ENCODE results near the gene ZNF474. TPM values are rescaled to one million over a fixed set of nuclear protein-coding genes. Genes with fewer than 3 reads are reported as not detected.
A peak's percentile ranks its signal among the peaks of the same experiment; 100 is the strongest.

Gene ZNF474
- total RNA-seq, 1 experiment from 2014 or later, result 0.73 TPM

- Mint-ChIP-seq H3K36me3 (ENCODE audit: insufficient read depth, unreplicated experiment) (no peaks in the 10 kb centered on the region), H3K4me3 (ENCODE audit: low read depth, unreplicated experiment) (no peak overlapping the region), H3K27ac (ENCODE audit: unreplicated experiment) (peak overlapping the region; percentile 4), H3K9me3 (ENCODE audit: low read depth, unreplicated experiment) (no peaks in the 10 kb centered on the region), H3K27me3 (ENCODE audit: unreplicated experiment) (no peaks in the 10 kb centered on the region), H3K4me1 (ENCODE audit: low read depth, unreplicated experiment) (peaks cover 33% of the 10 kb centered on the region)
- BruUV-seq (replicated peaks), result no TSS peak
- no peak for DNase-seq
- intact Hi-C loops (cut with micrococcal nuclease; ENCODE audit: unreplicated experiment), result no loop called here
- no peak for TF ChIP-seq CTCF (IDR thresholded peaks at IDR 0.05; ENCODE audit: unreplicated experiment)
- CTCF ChIA-PET, result interaction anchor here (1.3 kb wide), 1 partner anchor 107 kb away, joined by 3 read pairs; no protein-coding TSS in a partner anchor
Measured at GRCh38 chr5:122183788-122184170, 54.4 kb downstream of the ZNF474 start.

GRCh38 chr5:122184676-122185255, 55.4 kb downstream of the ZNF474 start:
- CTCF ChIA-PET, result interaction anchor here (1.3 kb wide), 1 partner anchor 108 kb away, joined by 3 read pairs; no protein-coding TSS in a partner anchor
- Mint-ChIP-seq H3K4me3 (ENCODE audit: low read depth, unreplicated experiment) (no peak overlapping the region), H3K4me1 (ENCODE audit: low read depth, unreplicated experiment) (peaks cover 33% of the 10 kb centered on the region), H3K27me3 (ENCODE audit: unreplicated experiment) (no peaks in the 10 kb centered on the region), H3K36me3 (ENCODE audit: insufficient read depth, unreplicated experiment) (no peaks in the 10 kb centered on the region), H3K27ac (ENCODE audit: unreplicated experiment) (no peak overlapping the region), H3K9me3 (ENCODE audit: low read depth, unreplicated experiment) (no peaks in the 10 kb centered on the region)
- intact Hi-C loops (cut with micrococcal nuclease; ENCODE audit: unreplicated experiment), result no loop called here
- no TSS peak for BruUV-seq (replicated peaks)
- no peak for TF ChIP-seq CTCF (IDR thresholded peaks at IDR 0.05; ENCODE audit: unreplicated experiment)
- DNase-seq, result no peak

- BruUV-seq (replicated peaks), result no TSS peak
- no peak for TF ChIP-seq CTCF (IDR thresholded peaks at IDR 0.05; ENCODE audit: unreplicated experiment)
- CTCF ChIA-PET, result no interaction called here
- Mint-ChIP-seq H3K36me3 (ENCODE audit: insufficient read depth, unreplicated experiment) (no peaks in the 10 kb centered on the region), H3K4me3 (ENCODE audit: low read depth, unreplicated experiment) (no peak overlapping the region), H3K27me3 (ENCODE audit: unreplicated experiment) (no peaks in the 10 kb centered on the region), H3K27ac (ENCODE audit: unreplicated experiment) (no peak overlapping the region), H3K4me1 (ENCODE audit: low read depth, unreplicated experiment) (peaks cover 15% of the 10 kb centered on the region), H3K9me3 (ENCODE audit: low read depth, unreplicated experiment) (no peaks in the 10 kb centered on the region)
- DNase-seq, result no peak
- intact Hi-C loops (cut with micrococcal nuclease; ENCODE audit: unreplicated experiment), result no loop called here
Measured at GRCh38 chr5:122187426-122187825, 58.1 kb downstream of the ZNF474 start.

GRCh38 chr5:122190156-122190555, 60.8 kb downstream of the ZNF474 start:
- no peak for TF ChIP-seq CTCF (IDR thresholded peaks at IDR 0.05; ENCODE audit: unreplicated experiment)
- Mint-ChIP-seq H3K4me3 (ENCODE audit: low read depth, unreplicated experiment) (no peak overlapping the region), H3K36me3 (ENCODE audit: insufficient read depth, unreplicated experiment) (no peaks in the 10 kb centered on the region), H3K9me3 (ENCODE audit: low read depth, unreplicated experiment) (no peaks in the 10 kb centered on the region), H3K27me3 (ENCODE audit: unreplicated experiment) (no peaks in the 10 kb centered on the region), H3K27ac (ENCODE audit: unreplicated experiment) (no peak overlapping the region), H3K4me1 (ENCODE audit: low read depth, unreplicated experiment) (no peaks in the 10 kb centered on the region)
- BruUV-seq (replicated peaks), result no TSS peak
- CTCF ChIA-PET, result no interaction called here
- intact Hi-C loops (cut with micrococcal nuclease; ENCODE audit: unreplicated experiment), result loop anchor here (10.0 kb wide), 1 partner anchor 515 kb away; no protein-coding TSS in a partner anchor
- DNase-seq, result no peak

All from Calu3 (cell line).